ENCODE data around the gene FBLN5. TPM values are rescaled to one million over a fixed set of nuclear protein-coding genes. Genes with fewer than 3 reads are reported as not detected.

The FBLN5 gene
- total RNA-seq, 8 experiments from 2014 or later = 0.50 to 516 (median 3.4) TPM

GRCh38 chr14:91934554-91935285 lies 12.8 kb downstream of the FBLN5 start:
- peak in 1 of 8 experiments; percentile 40 for ATAC-seq (replicated peaks in 6 of 8)
- H3K4me3 ChIP-seq = no peak overlapping the region
- in situ Hi-C loops (cut with MboI; ENCODE audit: low pct_unique_long_range_greater_than_20kb in 2 of 9, low sequenced_read_pairs in 9 of 9, unreplicated experiment in 9 of 9) = no loop called here
- 30 to 100% (median 77%) methylated on average over 1 to 8 of the region's 8 CpGs; no CpG with 5 or more reads in 4 of the 10 experiments for WGBS, 10 experiments
- H3K27ac ChIP-seq = no peak overlapping the region
- H3K4me1 ChIP-seq (replicated peaks in 1 of 2) = no peaks in the 10 kb centered on the region

GRCh38 chr14:91931478-91932088 lies 15.9 kb downstream of the FBLN5 start:
- no peak for ATAC-seq (replicated peaks in 6 of 8)
- 26 to 96% (median 83%) methylated on average over 2 to 9 of the region's 11 CpGs; no CpG with 5 or more reads in 3 of the 10 experiments for WGBS, 10 experiments
- in situ Hi-C loops (cut with MboI; ENCODE audit: low pct_unique_long_range_greater_than_20kb in 2 of 9, low sequenced_read_pairs in 9 of 9, unreplicated experiment in 9 of 9) = no loop called here

GRCh38 chr14:91929700-91930099 lies 17.8 kb downstream of the FBLN5 start:
- Histone ChIP-seq H3K4me3 (no peak overlapping the region), H3K4me1 (replicated peaks in 1 of 2) (no peaks in the 10 kb centered on the region), H3K27ac (no peak overlapping the region)
- ATAC-seq (replicated peaks in 6 of 8) = no peak
- WGBS, 10 experiments = 17 to 94% (median 82%) methylated on average over 1 to 3 of the region's 3 CpGs; no CpG with 5 or more reads in 2 of the 10 experiments
- in situ Hi-C loops (cut with MboI; ENCODE audit: low pct_unique_long_range_greater_than_20kb in 2 of 9, low sequenced_read_pairs in 9 of 9, unreplicated experiment in 9 of 9) = no loop called here

More at GRCh38 chr14:91931478-91932088, 15.9 kb downstream of the FBLN5 start:
- Histone ChIP-seq H3K4me3 (no peak overlapping the region), H3K27ac (no peak overlapping the region), H3K4me1 (replicated peaks in 1 of 2) (no peaks in the 10 kb centered on the region)

GRCh38 chr14:91927800-91928199 lies 19.7 kb downstream of the FBLN5 start:
- Histone ChIP-seq H3K27ac (no peak overlapping the region), H3K4me3 (no peak overlapping the region), H3K4me1 (replicated peaks in 1 of 2) (no peaks in the 10 kb centered on the region)
- in situ Hi-C loops (cut with MboI; ENCODE audit: low pct_unique_long_range_greater_than_20kb in 2 of 9, low sequenced_read_pairs in 9 of 9, unreplicated experiment in 9 of 9) = no loop called here
- ATAC-seq (replicated peaks in 6 of 8) = no peak
- 67 to 97% (median 87%) methylated on average over 2 to 5 of the region's 5 CpGs; no CpG with 5 or more reads in 2 of the 10 experiments for WGBS, 10 experiments

- H3K27ac ChIP-seq = no peak overlapping the region
- no peak for ATAC-seq (replicated peaks in 6 of 8)
- H3K4me1 ChIP-seq (replicated peaks in 1 of 2) = no peaks in the 10 kb centered on the region
- H3K4me3 ChIP-seq = no peak overlapping the region
- in situ Hi-C loops (cut with MboI; ENCODE audit: low pct_unique_long_range_greater_than_20kb in 2 of 9, low sequenced_read_pairs in 9 of 9, unreplicated experiment in 9 of 9) = no loop called here
- 60 to 90% (median 80%) methylated on average over 1 to 3 of the region's 3 CpGs; no CpG with 5 or more reads in 5 of the 10 experiments for WGBS, 10 experiments
Observed at GRCh38 chr14:91927191-91927590, 20.3 kb downstream of the FBLN5 start.

GRCh38 chr14:91926131-91926890 lies 21.2 kb downstream of the FBLN5 start:
- WGBS, 10 experiments = 60 to 92% (median 81%) methylated on average over 2 to 8 of the region's 17 CpGs; no CpG with 5 or more reads in 6 of the 10 experiments
- in situ Hi-C loops (cut with MboI; ENCODE audit: low pct_unique_long_range_greater_than_20kb in 2 of 9, low sequenced_read_pairs in 9 of 9, unreplicated experiment in 9 of 9) = no loop called here
- Histone ChIP-seq H3K4me3 (no peak overlapping the region), H3K4me1 (replicated peaks in 1 of 2) (no peaks in the 10 kb centered on the region), H3K27ac (no peak overlapping the region)
- no peak for ATAC-seq (replicated peaks in 6 of 8)

- Histone ChIP-seq H3K27ac (no peak overlapping the region), H3K4me1 (replicated peaks in 1 of 2) (no peaks in the 10 kb centered on the region), H3K4me3 (no peak overlapping the region)
- peak in 1 of 8 experiments; percentile 1 for ATAC-seq (replicated peaks in 6 of 8)
- in situ Hi-C loops (cut with MboI; ENCODE audit: low pct_unique_long_range_greater_than_20kb in 2 of 9, low sequenced_read_pairs in 9 of 9, unreplicated experiment in 9 of 9) = no loop called here
- WGBS, 10 experiments = 100% methylated on average over 1 of the region's 10 CpGs; no CpG with 5 or more reads in 9 of the 10 experiments
Observed at GRCh38 chr14:91925727-91926121, 21.8 kb downstream of the FBLN5 start.

GRCh38 chr14:91925001-91925726 lies 22.3 kb downstream of the FBLN5 start:
- peak in 3 of 8 experiments; percentile 25 to 90 (median 58) for ATAC-seq (replicated peaks in 6 of 8)
- in situ Hi-C loops (cut with MboI; ENCODE audit: low pct_unique_long_range_greater_than_20kb in 2 of 9, low sequenced_read_pairs in 9 of 9, unreplicated experiment in 9 of 9) = no loop called here
- Histone ChIP-seq H3K27ac (no peak overlapping the region), H3K4me3 (no peak overlapping the region), H3K4me1 (replicated peaks in 1 of 2) (no peaks in the 10 kb centered on the region)
- WGBS, 10 experiments = 19 to 81% (median 62%) methylated on average over 2 to 7 of the region's 13 CpGs; no CpG with 5 or more reads in 2 of the 10 experiments

GRCh38 chr14:91920526-91920925 lies 27.0 kb downstream of the FBLN5 start:
- 30 to 80% (median 65%) methylated on average over 1 to 3 of the region's 3 CpGs; no CpG with 5 or more reads in 4 of the 10 experiments for WGBS, 10 experiments
- no peak overlapping the region for H3K4me3 ChIP-seq
- no peak for ATAC-seq (replicated peaks in 6 of 8)
- no peak overlapping the region for H3K27ac ChIP-seq
- H3K4me1 ChIP-seq (replicated peaks in 1 of 2) = peaks cover 0 to 5% of the 10 kb centered on the region in 2 donors
- in situ Hi-C loops (cut with MboI; ENCODE audit: low pct_unique_long_range_greater_than_20kb in 2 of 9, low sequenced_read_pairs in 9 of 9, unreplicated experiment in 9 of 9) = loop anchor here in 1 of 9 experiments (25.0 kb wide), 1 partner anchor 258 kb away; no protein-coding TSS in a partner anchor

GRCh38 chr14:91919814-91920213 lies 27.7 kb downstream of the FBLN5 start:
- in situ Hi-C loops (cut with MboI; ENCODE audit: low pct_unique_long_range_greater_than_20kb in 2 of 9, low sequenced_read_pairs in 9 of 9, unreplicated experiment in 9 of 9) = loop anchor here in 1 of 9 experiments (25.0 kb wide), 1 partner anchor 258 kb away; no protein-coding TSS in a partner anchor
- Histone ChIP-seq H3K27ac (no peak overlapping the region), H3K4me3 (no peak overlapping the region), H3K4me1 (replicated peaks in 1 of 2) (peaks cover 0 to 5% of the 10 kb centered on the region in 2 donors)
- 10 to 83% (median 67%) methylated on average over 1 to 3 of the region's 4 CpGs; no CpG with 5 or more reads in 3 of the 10 experiments for WGBS, 10 experiments
- no peak for ATAC-seq (replicated peaks in 6 of 8)

GRCh38 chr14:91918186-91918883 lies 29.2 kb downstream of the FBLN5 start:
- ATAC-seq (replicated peaks in 6 of 8) = peak in 1 of 8 experiments; percentile 37
- 14 to 100% (median 63%) methylated on average over 1 to 4 of the region's 5 CpGs for WGBS, 10 experiments
- Histone ChIP-seq H3K4me3 (no peak overlapping the region), H3K27ac (no peak overlapping the region), H3K4me1 (replicated peaks in 1 of 2) (peaks cover 0 to 5% of the 10 kb centered on the region in 2 donors)
- in situ Hi-C loops (cut with MboI; ENCODE audit: low pct_unique_long_range_greater_than_20kb in 2 of 9, low sequenced_read_pairs in 9 of 9, unreplicated experiment in 9 of 9) = loop anchor here in 1 of 9 experiments (25.0 kb wide), 1 partner anchor 256 kb away; no protein-coding TSS in a partner anchor

GRCh38 chr14:91912035-91912434 lies 35.5 kb downstream of the FBLN5 start:
- ATAC-seq (replicated peaks in 6 of 8) = no peak
- WGBS, 10 experiments = 0 to 100% (median 67%) methylated on average over 1 to 5 of the region's 5 CpGs
- Histone ChIP-seq H3K27ac (no peak overlapping the region), H3K4me3 (no peak overlapping the region), H3K4me1 (replicated peaks in 1 of 2) (no peaks in the 10 kb centered on the region)
- in situ Hi-C loops (cut with MboI; ENCODE audit: low pct_unique_long_range_greater_than_20kb in 2 of 9, low sequenced_read_pairs in 9 of 9, unreplicated experiment in 9 of 9) = loop anchor here in 1 of 9 experiments (25.0 kb wide), 1 partner anchor 250 kb away; no protein-coding TSS in a partner anchor

All from motor neuron (in vitro differentiated cells).